ENCODE measurements around the gene LCN12.

DNA sequence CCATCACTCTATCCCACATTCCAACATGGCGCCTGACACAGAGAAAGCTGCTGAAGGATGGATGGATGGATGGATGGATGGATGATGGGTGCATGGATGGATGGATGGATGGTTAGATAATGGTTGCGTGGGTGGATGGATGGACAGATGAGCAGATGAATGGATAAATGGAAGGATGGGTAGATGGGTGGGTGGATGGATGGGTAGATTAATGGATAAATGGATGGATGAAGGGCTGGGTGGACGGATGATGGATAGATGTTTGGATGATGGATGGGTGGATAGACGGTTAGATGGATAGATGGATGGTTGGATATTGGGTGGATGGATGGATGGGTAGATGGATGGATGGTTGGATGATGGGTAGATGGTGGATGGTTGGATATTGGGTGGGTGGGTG is 4.5 kb downstream of the LCN12 start:
- TF ChIP-seq SUZ12 (IDR thresholded peaks at IDR 0.05; ENCODE audit: extremely low read depth, insufficient read depth, insufficient read length) (no peak), YY1 (IDR thresholded peaks at IDR 0.05; ENCODE audit: insufficient read depth, insufficient read length) (no peak)
